ENCODE data around the gene DYNLRB1. TPM values are rescaled to one million over a fixed set of nuclear protein-coding genes. Genes with fewer than 3 reads are reported as not detected.

Gene DYNLRB1
- total and polyA plus RNA-seq, 9 of the 15 experiments (the other 6 are each of a cell fraction or from before 2014, with no cell fraction given): 48.7 to 358 (median 121) TPM

GRCh38 chr20:34516247-34517113, at the start of gene DYNLRB1 (continued):
- TF ChIP-seq NKRF (IDR thresholded peaks at IDR 0.05; ENCODE audit: borderline replicate concordance) (peak; percentile 44), ZBTB43 (CRISPR knock-in tag; IDR thresholded peaks at IDR 0.05) (0 out of 2 replicates have a peak, but pooled peaks have one; percentile 2), PHF8 (IDR thresholded peaks at IDR 0.05; ENCODE audit: borderline replicate concordance, low read length) (peak; percentile 86), TOE1 (IDR thresholded peaks at IDR 0.05; ENCODE audit: borderline replicate concordance) (peak; percentile 67; the same call in 1 of the 2 replicates), TOE1 (CRISPR knock-in tag; IDR thresholded peaks at IDR 0.05; ENCODE audit: borderline replicate concordance, low read depth) (no peak), ZBTB7A (IDR thresholded peaks at IDR 0.05; ENCODE audit: borderline replicate concordance, control insufficient read depth, low read depth, low read length) (peak; percentile 92), NR4A1 (CRISPR knock-in tag; IDR thresholded peaks at IDR 0.05) (0 out of 2 replicates have a peak, but pooled peaks have one; percentile 8), NR4A1 (tag; IDR thresholded peaks at IDR 0.05) (no peak), TFAP4 (CRISPR knock-in tag; IDR thresholded peaks at IDR 0.05; ENCODE audit: borderline replicate concordance) (peak; percentile 71; the same call in 1 of the 2 replicates), ZBTB5 (IDR thresholded peaks at IDR 0.05) (no peak), SP2 (IDR thresholded peaks at IDR 0.05; ENCODE audit: extremely low read depth, low read depth, low read length, poor library complexity, severe bottlenecking) (peak; percentile 79), RBM22 (IDR thresholded peaks at IDR 0.05; ENCODE audit: low read depth, low read length, poor library complexity, severe bottlenecking) (peak; percentile 94), CHD2 (IDR thresholded peaks at IDR 0.05; ENCODE audit: low read depth, low read length) (peak; percentile 54; the same call in 1 of the 2 replicates), TEAD1 (CRISPR knock-in tag; IDR thresholded peaks at IDR 0.05) (peak in 1 of 2 experiments; percentile 24; a peak in 1 of 4 replicates), MAZ (CRISPR knock-in tag; conservative IDR thresholded peaks at IDR 0.05 in 1 of 2, IDR thresholded peaks at IDR 0.05 in 1 of 2) (peak; percentile 79 to 83), POLR2B (IDR thresholded peaks at IDR 0.05; ENCODE audit: low read depth, partially characterized antibody) (peak; percentile 80), PHB2 (IDR thresholded peaks at IDR 0.05; ENCODE audit: low read depth) (no peak)

Data from K562 (cell line).